Measurements from ENCODE around the gene SMIM13. TPM values are rescaled to one million over a fixed set of nuclear protein-coding genes. Genes with fewer than 3 reads are reported as not detected.

Gene SMIM13
- total and polyA plus RNA-seq, 2 of the 4 experiments (the other 2 are of a cell fraction), result 5.4 to 10.0 TPM

GRCh38 chr6:11140056-11140455, 46.4 kb downstream of the SMIM13 start:
- Histone ChIP-seq H3K23ac (ENCODE audit: low read depth, low read length) (no peak overlapping the region), H3K9ac (ENCODE audit: low read depth, low read length) (no peak overlapping the region), H4K5ac (ENCODE audit: low read depth, low read length) (peak overlapping the region; percentile 18; the same call in 1 of the 2 replicates), H3K79me1 (ENCODE audit: low read depth in 1 of 2, low read length in 2 of 2) (peaks cover 10 to 37% of the 10 kb centered on the region in 2 experiments; a peak in 2 of 4 replicates), H3K4ac (ENCODE audit: low read depth, low read length) (0 out of 2 replicates have a peak overlapping the region, but pooled peaks have one; percentile 56), H2BK20ac (ENCODE audit: low read depth, low read length) (0 out of 2 replicates have a peak overlapping the region, but pooled peaks have one; percentile 11), H4K91ac (ENCODE audit: insufficient read depth, low read depth, low read length) (peak overlapping the region; percentile 19; the same call in 1 of the 2 replicates), H3K14ac (replicated peaks; ENCODE audit: low read depth, low read length) (no peak overlapping the region), H2BK15ac (ENCODE audit: low read depth, low read length) (peak overlapping the region; percentile 4; the same call in 1 of the 3 replicates), H3K9me3 (ENCODE audit: control insufficient read depth, insufficient read depth, low read length) (no peaks in the 10 kb centered on the region), H3K9me1 (ENCODE audit: insufficient read depth, low read length) (peaks cover 7% of the 10 kb centered on the region), H3K56ac (ENCODE audit: extremely low read depth, insufficient read depth, low read length) (no peak overlapping the region; the same call in 1 of the 2 replicates), H3K4me2 (ENCODE audit: low read depth, low read length) (peak overlapping the region; percentile 45), H2BK120ac (ENCODE audit: low read depth, low read length) (0 out of 2 replicates have a peak overlapping the region, but pooled peaks have one; percentile 9), H2AK5ac (ENCODE audit: low read depth, low read length) (no peak overlapping the region; the same call in 1 of the 2 replicates), H3K4me3 (ENCODE audit: insufficient read depth, low read depth, low read length) (no peak overlapping the region), H3K27ac (ENCODE audit: insufficient read depth, low read length) (peak overlapping the region; percentile 87; the same call in 1 of the 2 replicates), H3K18ac (ENCODE audit: low read depth, low read length) (peak overlapping the region; percentile 31; the same call in 1 of the 2 replicates), H3K27me3 (ENCODE audit: control insufficient read depth, insufficient read depth, low read length) (no peaks in the 10 kb centered on the region), H2AK9ac (replicated peaks; ENCODE audit: low read depth, low read length, poor library complexity) (no peak overlapping the region), H2BK5ac (ENCODE audit: low read depth, low read length, poor library complexity, severe bottlenecking) (peak overlapping the region; percentile 83), H4K20me1 (ENCODE audit: insufficient read depth, low read length) (peaks cover 8% of the 10 kb centered on the region; the same call in 1 of the 2 replicates), H3K4me1 (ENCODE audit: control insufficient read depth, insufficient read depth, low read length) (peaks cover 10% of the 10 kb centered on the region), H3K36me3 (ENCODE audit: control insufficient read depth, insufficient read depth, low read length) (peaks cover 4% of the 10 kb centered on the region), H4K8ac (ENCODE audit: low read depth in 2 of 2, low read length in 2 of 2) (peak overlapping the region in 1 of 2 experiments; percentile 43; a peak in 2 of 4 replicates), H2AFZ (replicated peaks; ENCODE audit: low read length, poor library complexity) (no peak overlapping the region)
- ChIA-PET CTCF (interaction anchor here (0.7 to 1.2 kb wide), 2 partner anchors 356 to 1281 kb away, joined by 3 to 4 read pairs; no protein-coding TSS in a partner anchor), POLR2A (ENCODE audit: unreplicated experiment) (no interaction called here)
- intact Hi-C loops (cut with micrococcal nuclease) (loop anchor here (5.0 kb wide), 1 partner anchor 292 kb away; no protein-coding TSS in a partner anchor), in situ Hi-C loops (cut with MboI; ENCODE audit: low sequenced_read_pairs) (loop anchor here (5.0 kb wide), 1 partner anchor 357 kb away; no protein-coding TSS in a partner anchor), dilution Hi-C loops (cut with HindIII; ENCODE audit: low sequenced_read_pairs, unreplicated experiment) (no loop called here)
- ATAC-seq (ENCODE audit: low read depth) (peak; percentile 73), DNase-seq (peak; percentile 81)
- no peak for TF ChIP-seq CTCF (conservative IDR thresholded peaks at IDR 0.05; ENCODE audit: low read depth, low read length)
- 7% methylated on average over 2 of the region's 3 CpGs; no CpG with 5 or more reads in 1 of the 2 experiments for WGBS, 2 experiments (ENCODE audit: extremely low coverage in 2 of 2, insufficient read length in 1 of 2)
- no TSS peak for BruUV-seq (replicated peaks)
